ENCODE data around the gene FILIP1L. TPM values are rescaled to one million over a fixed set of nuclear protein-coding genes. Genes with fewer than 3 reads are reported as not detected.

The FILIP1L gene
- total and polyA plus RNA-seq, 2 of the 4 experiments (the other 2 are of a cell fraction), result 11.5 to 19.9 TPM

- Histone ChIP-seq H3K18ac (ENCODE audit: low read depth, low read length) (peak overlapping the region; percentile 20; the same call in 1 of the 2 replicates), H4K5ac (ENCODE audit: low read depth, low read length) (no peak overlapping the region; the same call in 1 of the 2 replicates), H3K9me1 (ENCODE audit: insufficient read depth, low read length) (0 out of 2 replicates have a peak, but pooled peaks cover 3% of the 10 kb centered on the region), H2BK120ac (ENCODE audit: low read depth, low read length) (peak overlapping the region; percentile 37; the same call in 1 of the 2 replicates), H3K14ac (replicated peaks; ENCODE audit: low read depth, low read length) (0 out of 2 replicates have a peak overlapping the region, but pooled peaks have one; percentile 9), H3K9me3 (ENCODE audit: control insufficient read depth, insufficient read depth, low read length) (no peaks in the 10 kb centered on the region), H4K8ac (ENCODE audit: low read depth in 2 of 2, low read length in 2 of 2) (no peak overlapping the region; a peak in 1 of 4 replicates), H2AK9ac (replicated peaks; ENCODE audit: low read depth, low read length, poor library complexity) (peak overlapping the region; percentile 12), H3K23ac (ENCODE audit: low read depth, low read length) (no peak overlapping the region), H4K20me1 (ENCODE audit: insufficient read depth, low read length) (no peaks in the 10 kb centered on the region), H3K4me3 (ENCODE audit: insufficient read depth, low read depth, low read length) (no peak overlapping the region), H3K56ac (ENCODE audit: extremely low read depth, insufficient read depth, low read length) (no peak overlapping the region), H2BK20ac (ENCODE audit: low read depth, low read length) (peak overlapping the region; percentile 21), H3K27ac (ENCODE audit: insufficient read depth, low read length) (no peak overlapping the region), H3K27me3 (ENCODE audit: control insufficient read depth, insufficient read depth, low read length) (no peaks in the 10 kb centered on the region), H4K91ac (ENCODE audit: insufficient read depth, low read depth, low read length) (no peak overlapping the region), H2BK15ac (ENCODE audit: low read depth, low read length) (peak overlapping the region; percentile 43; the same call in 1 of the 3 replicates), H3K4me1 (ENCODE audit: control insufficient read depth, insufficient read depth, low read length) (peaks cover 4% of the 10 kb centered on the region; the same call in 1 of the 2 replicates), H2BK5ac (ENCODE audit: low read depth, low read length, poor library complexity, severe bottlenecking) (no peak overlapping the region), H3K36me3 (ENCODE audit: control insufficient read depth, insufficient read depth, low read length) (no peaks in the 10 kb centered on the region), H3K4ac (ENCODE audit: low read depth, low read length) (0 out of 2 replicates have a peak overlapping the region, but pooled peaks have one; percentile 43), H3K79me1 (ENCODE audit: low read depth in 1 of 2, low read length in 2 of 2) (no peaks in the 10 kb centered on the region), H3K4me2 (ENCODE audit: low read depth, low read length) (no peak overlapping the region), H2AK5ac (ENCODE audit: low read depth, low read length) (peak overlapping the region; percentile 57; the same call in 1 of the 2 replicates), H3K9ac (ENCODE audit: low read depth, low read length) (no peak overlapping the region), H2AFZ (replicated peaks; ENCODE audit: low read length, poor library complexity) (no peak overlapping the region)
- intact Hi-C loops (cut with micrococcal nuclease), result no loop called here
- no peak for TF ChIP-seq FOS (IDR thresholded peaks at IDR 0.05; ENCODE audit: low read depth, low read length)
- no peak for TF ChIP-seq MAZ (IDR thresholded peaks at IDR 0.05; ENCODE audit: borderline replicate concordance, low read depth, low read length)
- no peak for TF ChIP-seq USF2 (IDR thresholded peaks at IDR 0.05; ENCODE audit: low read depth, low read length)
- TF ChIP-seq SMC3 (IDR thresholded peaks at IDR 0.05; ENCODE audit: low read depth, low read length), result no peak
- TF ChIP-seq CEBPB (IDR thresholded peaks at IDR 0.05; ENCODE audit: low read depth, low read length), result no peak
- no peak for TF ChIP-seq CHD1 (IDR thresholded peaks at IDR 0.05; ENCODE audit: low read depth, low read length)
- TF ChIP-seq RCOR1 (IDR thresholded peaks at IDR 0.05; ENCODE audit: insufficient replicate concordance, low read length), result no peak
- TF ChIP-seq MXI1 (IDR thresholded peaks at IDR 0.05; ENCODE audit: borderline replicate concordance, low read depth, low read length), result no peak
- in situ Hi-C loops (cut with MboI; ENCODE audit: low sequenced_read_pairs), result no loop called here
- CTCF ChIA-PET, result no interaction called here
- POLR2A ChIA-PET (ENCODE audit: unreplicated experiment), result no interaction called here
- dilution Hi-C loops (cut with HindIII; ENCODE audit: low sequenced_read_pairs, unreplicated experiment), result no loop called here
- no CpG with 5 or more reads among the region's 6 CpGs for WGBS, 2 experiments (ENCODE audit: extremely low coverage in 2 of 2, insufficient read length in 1 of 2)
- no TSS peak for BruUV-seq (replicated peaks)
- DNase-seq (no peak), ATAC-seq (ENCODE audit: low read depth) (no peak)
These were observed 35.6 kb upstream of the FILIP1L start for GRCh38 chr3:100149713-100150415.

All from IMR-90 (cell line).